ENCODE measurements around the gene TMEM163. TPM values are rescaled to one million over a fixed set of nuclear protein-coding genes. Genes with fewer than 3 reads are reported as not detected.

TMEM163 gene
- total and polyA plus RNA-seq, 3 donors from 2014 or later: 24.0 to 44.3 (median 37.3) TPM

- intact Hi-C loops (cut with DNase I; ENCODE audit: low total_unique reads): no loop called here
- TF ChIP-seq CTCF (IDR thresholded peaks at IDR 0.05): no peak
- TF ChIP-seq POLR2A (IDR thresholded peaks at IDR 0.05): no peak
- H3K36me3 ChIP-seq (ENCODE audit: low read depth, missing control alignments): no peaks in the 10 kb centered on the region
- no peak overlapping the region for H3K27ac ChIP-seq
- DNase-seq: no peak
- no peaks in the 10 kb centered on the region for H3K4me1 ChIP-seq
- H3K9me3 ChIP-seq: no peaks in the 10 kb centered on the region
- WGBS, 2 donors: 83 to 97% methylated on average over 9 to 10 of the region's 10 CpGs
- H3K4me3 ChIP-seq: no peak overlapping the region
- no peaks in the 10 kb centered on the region for H3K27me3 ChIP-seq
These were observed 259.9 kb downstream of the TMEM163 start for GRCh38 chr2:134458950-134459349.

- no peak for DNase-seq
- WGBS, 2 donors: 91 to 95% methylated on average over 6 of the region's 6 CpGs
- no peaks in the 10 kb centered on the region for H3K9me3 ChIP-seq
- H3K36me3 ChIP-seq (ENCODE audit: low read depth, missing control alignments): no peaks in the 10 kb centered on the region
- TF ChIP-seq CTCF (IDR thresholded peaks at IDR 0.05): no peak
- H3K4me3 ChIP-seq: no peak overlapping the region
- no peaks in the 10 kb centered on the region for H3K27me3 ChIP-seq
- no peak overlapping the region for H3K27ac ChIP-seq
- intact Hi-C loops (cut with DNase I; ENCODE audit: low total_unique reads): no loop called here
- H3K4me1 ChIP-seq: no peaks in the 10 kb centered on the region
These were observed 260.3 kb downstream of the TMEM163 start for GRCh38 chr2:134458473-134458853.

GRCh38 chr2:134457765-134458472 is 260.9 kb downstream of the TMEM163 start:
- 82 to 90% methylated on average over 18 of the region's 18 CpGs for WGBS, 2 donors
- Histone ChIP-seq H3K4me1 (no peaks in the 10 kb centered on the region), H3K4me3 (no peak overlapping the region), H3K27me3 (no peaks in the 10 kb centered on the region), H3K27ac (no peak overlapping the region), H3K9me3 (no peaks in the 10 kb centered on the region), H3K36me3 (ENCODE audit: low read depth, missing control alignments) (no peaks in the 10 kb centered on the region)
- no peak for TF ChIP-seq POLR2A (IDR thresholded peaks at IDR 0.05)
- no peak for TF ChIP-seq CTCF (IDR thresholded peaks at IDR 0.05)
- no peak for DNase-seq
- intact Hi-C loops (cut with DNase I; ENCODE audit: low total_unique reads): no loop called here

- Histone ChIP-seq H3K27me3 (no peaks in the 10 kb centered on the region), H3K4me1 (no peaks in the 10 kb centered on the region), H3K4me3 (no peak overlapping the region), H3K27ac (no peak overlapping the region), H3K36me3 (ENCODE audit: low read depth, missing control alignments) (no peaks in the 10 kb centered on the region), H3K9me3 (no peaks in the 10 kb centered on the region)
- intact Hi-C loops (cut with DNase I; ENCODE audit: low total_unique reads): no loop called here
- TF ChIP-seq POLR2A (IDR thresholded peaks at IDR 0.05): no peak
- TF ChIP-seq CTCF (IDR thresholded peaks at IDR 0.05): no peak
- no peak for DNase-seq
- 92 to 96% methylated on average over 7 of the region's 7 CpGs for WGBS, 2 donors
These were observed 261.4 kb downstream of the TMEM163 start for GRCh38 chr2:134457353-134457752.

- Histone ChIP-seq H3K36me3 (ENCODE audit: low read depth, missing control alignments) (no peaks in the 10 kb centered on the region), H3K4me1 (no peaks in the 10 kb centered on the region), H3K9me3 (no peaks in the 10 kb centered on the region), H3K4me3 (no peak overlapping the region), H3K27me3 (no peaks in the 10 kb centered on the region), H3K27ac (no peak overlapping the region)
- intact Hi-C loops (cut with DNase I; ENCODE audit: low total_unique reads): no loop called here
- DNase-seq: no peak
- WGBS, 2 donors: 85 to 92% methylated on average over 10 of the region's 10 CpGs
- TF ChIP-seq POLR2A (IDR thresholded peaks at IDR 0.05) (no peak), CTCF (IDR thresholded peaks at IDR 0.05) (no peak)
These were observed 263.4 kb downstream of the TMEM163 start for GRCh38 chr2:134455426-134455825.
